Type B pancreatic cell (in vitro differentiated cells): Measurements from ENCODE around the gene SETD9. TPM values are rescaled to one million over a fixed set of nuclear protein-coding genes. Genes with fewer than 3 reads are reported as not detected.

ENCODE experiments used
- DNase-seq: peaks from one replicate; pipeline ENCODE4 v3.0.0; 2021; ENCODE audit warnings: mixed read lengths; ENCODE audit not compliant: unreplicated experiment; ENCODE audit errors: extremely low spot score
- H3K27ac Mint-ChIP-seq: 2 replicates; pipeline ENCODE4 v1.8.0; 2021; ENCODE audit warnings: mild to moderate bottlenecking, mixed read lengths
- H3K27me3 Mint-ChIP-seq: 2 replicates; pipeline ENCODE4 v1.8.0; 2021; ENCODE audit warnings: mixed read lengths
- H3K36me3 Mint-ChIP-seq: 2 replicates; pipeline ENCODE4 v1.8.0; 2021; ENCODE audit warnings: mixed read lengths
- H3K4me1 Mint-ChIP-seq: one replicate; pipeline ENCODE4 v1.8.0; 2021; ENCODE audit warnings: mixed read lengths; ENCODE audit not compliant: unreplicated experiment
- H3K4me3 Mint-ChIP-seq: 2 replicates; pipeline ENCODE4 v1.8.0; 2021; ENCODE audit warnings: mild to moderate bottlenecking, mixed read lengths
- H3K9me3 Mint-ChIP-seq: 2 replicates; pipeline ENCODE4 v1.8.0; 2021; ENCODE audit warnings: mixed read lengths
- CTCF ChIP-seq: fragments of 200-600 bp; sonication (generic); conservative IDR thresholded peaks from 2 replicates; pipeline ENCODE4 v1.5.0; 2021; ENCODE audit warnings: antibody characterized with exemption, mild to moderate bottlenecking
- total RNA-seq: library from RNA; stranded (reverse); gene quantifications from 2 replicates; pipeline ENCODE4 v1.2.1, GENCODE V29; 2021; ENCODE audit warnings: low replicate concordance

SETD9 gene
- total RNA-seq, 1 donor from 2014 or later = 15.4 TPM

DNA sequence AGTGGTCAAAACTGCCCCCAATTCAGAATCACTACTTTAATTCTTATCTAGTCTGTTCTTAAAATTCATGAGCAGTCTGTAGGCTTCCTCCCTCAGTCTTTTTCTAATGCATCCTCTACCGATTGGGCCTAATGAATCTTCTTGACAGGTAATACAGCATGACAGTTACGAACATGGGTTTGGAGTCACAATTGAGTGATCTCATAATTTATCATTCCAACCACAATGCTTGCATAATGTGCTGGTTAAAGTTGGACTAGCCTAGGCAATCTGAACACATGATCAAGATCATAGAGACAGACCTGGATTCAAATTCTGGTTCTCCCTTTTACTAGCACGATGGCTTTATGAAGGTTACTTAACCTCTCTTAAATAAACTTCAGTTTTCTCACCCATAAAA is 33.1 kb upstream of the SETD9 start:
- H3K36me3 Mint-ChIP-seq = peaks cover 64% of the 10 kb centered on the region
- TF ChIP-seq CTCF = no peak
- H3K4me1 Mint-ChIP-seq = no peaks in the 10 kb centered on the region
- H3K27ac Mint-ChIP-seq = no peak overlapping the region
- no peaks in the 10 kb centered on the region for H3K27me3 Mint-ChIP-seq
- H3K9me3 Mint-ChIP-seq = no peaks in the 10 kb centered on the region
- DNase-seq = no peak
- H3K4me3 Mint-ChIP-seq = no peak overlapping the region

DNA sequence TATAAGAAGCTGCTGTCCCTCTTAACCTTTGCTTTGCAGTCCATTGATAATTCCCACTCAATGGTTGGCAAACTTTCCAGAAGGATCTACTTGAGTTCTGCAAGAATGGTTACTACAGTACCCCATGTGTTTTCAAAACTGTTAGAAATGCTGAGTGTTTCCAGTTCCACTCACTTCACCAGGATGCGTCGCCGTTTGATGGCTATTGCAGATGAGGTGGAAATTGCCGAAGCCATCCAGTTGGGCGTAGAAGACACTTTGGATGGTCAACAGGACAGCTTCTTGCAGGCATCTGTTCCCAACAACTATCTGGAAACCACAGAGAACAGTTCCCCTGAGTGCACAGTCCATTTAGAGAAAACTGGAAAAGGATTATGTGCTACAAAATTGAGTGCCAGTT is 27.8 kb upstream of the SETD9 start:
- no peak for TF ChIP-seq CTCF
- Mint-ChIP-seq H3K4me3 (no peak overlapping the region), H3K4me1 (no peaks in the 10 kb centered on the region), H3K36me3 (peaks cover 61% of the 10 kb centered on the region), H3K27ac (no peak overlapping the region), H3K9me3 (no peaks in the 10 kb centered on the region), H3K27me3 (no peaks in the 10 kb centered on the region)
- DNase-seq = no peak

DNA sequence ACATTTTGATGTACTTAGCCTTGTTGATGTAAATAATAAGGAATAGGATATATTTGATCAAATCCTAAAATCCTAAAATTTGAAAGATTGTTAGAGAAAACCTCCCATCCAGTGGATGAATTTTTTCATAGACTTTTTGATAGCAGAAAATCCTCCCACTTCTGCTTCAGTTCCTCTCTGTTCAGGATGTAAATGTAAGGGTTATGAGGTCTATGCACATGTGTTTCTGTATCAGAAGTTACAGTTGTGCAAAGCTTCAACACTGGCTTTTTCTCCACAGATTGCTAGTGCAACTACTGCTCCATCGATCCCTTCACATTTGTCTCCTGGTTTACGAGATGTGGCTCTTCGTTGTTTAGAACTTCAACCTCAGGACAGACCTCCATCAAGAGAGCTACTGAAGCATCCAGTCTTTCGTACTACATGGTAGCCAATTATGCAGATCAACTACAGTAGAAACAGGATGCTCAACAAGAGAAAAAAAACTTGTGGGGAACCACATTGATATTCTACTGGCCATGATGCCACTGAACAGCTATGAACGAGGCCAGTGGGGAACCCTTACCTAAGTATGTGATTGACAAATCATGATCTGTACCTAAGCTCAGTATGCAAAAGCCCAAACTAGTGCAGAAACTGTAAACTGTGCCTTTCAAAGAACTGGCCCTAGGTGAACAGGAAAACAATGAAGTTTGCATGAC is 16.0 kb upstream of the SETD9 start:
- DNase-seq = no peak
- Mint-ChIP-seq H3K27ac (no peak overlapping the region), H3K4me1 (no peaks in the 10 kb centered on the region), H3K36me3 (peaks cover 59% of the 10 kb centered on the region), H3K9me3 (no peaks in the 10 kb centered on the region), H3K27me3 (no peaks in the 10 kb centered on the region), H3K4me3 (no peak overlapping the region)
- no peak for TF ChIP-seq CTCF

GRCh38 chr5:56896763-56897162 is 12.6 kb upstream of the SETD9 start:
- Mint-ChIP-seq H3K27ac (no peak overlapping the region), H3K36me3 (peaks cover 35% of the 10 kb centered on the region), H3K27me3 (no peaks in the 10 kb centered on the region), H3K9me3 (no peaks in the 10 kb centered on the region), H3K4me3 (no peak overlapping the region), H3K4me1 (no peaks in the 10 kb centered on the region)
- no peak for DNase-seq
- TF ChIP-seq CTCF = no peak

DNA sequence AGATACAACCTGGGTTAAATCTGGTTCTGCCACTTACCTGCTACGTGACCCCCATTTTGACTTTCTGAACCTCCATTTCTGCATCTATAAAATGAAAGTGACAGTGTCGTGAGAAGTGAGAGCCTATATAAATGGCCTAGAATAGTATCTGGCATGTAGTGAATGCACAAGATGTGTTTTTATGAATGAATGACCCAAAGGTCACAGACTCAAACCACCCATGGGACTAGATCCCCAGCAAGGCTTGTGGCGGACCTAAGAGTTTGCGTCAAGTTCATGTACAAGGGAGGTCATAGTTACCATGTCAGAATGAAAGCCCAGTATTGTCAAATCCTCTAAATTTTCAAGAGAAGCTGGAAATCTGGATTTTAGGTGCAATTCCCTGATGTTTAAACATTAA is 11.2 kb upstream of the SETD9 start:
- no peaks in the 10 kb centered on the region for H3K27me3 Mint-ChIP-seq

More for the DNA sequence above, 11.2 kb upstream of the SETD9 start:
- H3K36me3 Mint-ChIP-seq = peaks cover 26% of the 10 kb centered on the region
- H3K27ac Mint-ChIP-seq = no peak overlapping the region
- H3K4me1 Mint-ChIP-seq = no peaks in the 10 kb centered on the region
- no peaks in the 10 kb centered on the region for H3K9me3 Mint-ChIP-seq
- no peak overlapping the region for H3K4me3 Mint-ChIP-seq
- DNase-seq = no peak
- no peak for TF ChIP-seq CTCF
